Measurements from ENCODE around the gene RNF20. TPM values are rescaled to one million over a fixed set of nuclear protein-coding genes. Genes with fewer than 3 reads are reported as not detected.

The RNF20 gene
- total and polyA plus RNA-seq, 10 of the 15 experiments (the other 5 are each of a cell fraction or from before 2014, with no cell fraction given), result 7.5 to 38.9 (median 26.7) TPM

DNA sequence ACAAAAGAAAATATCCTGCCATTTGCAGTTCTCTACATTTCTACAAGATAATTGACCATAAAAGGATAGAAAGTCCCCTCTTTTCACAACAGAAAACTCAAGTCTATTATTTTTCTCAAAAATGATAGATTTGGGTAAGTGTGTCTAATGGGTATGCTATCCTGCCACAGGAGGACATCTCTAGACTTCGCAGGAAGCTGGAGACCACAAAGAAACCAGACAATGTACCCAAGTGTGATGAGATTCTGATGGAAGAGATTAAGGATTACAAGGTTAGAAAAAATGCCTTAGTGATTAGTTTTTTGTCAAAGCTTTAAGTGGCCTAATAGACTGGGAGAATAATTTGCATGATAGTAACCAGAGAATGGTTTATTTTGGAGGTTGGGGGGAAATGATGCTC is 28.1 kb downstream of the RNF20 start:
- no peak for FAIRE-seq
- H3K27me3 ChIP-seq (replicated peaks in 1 of 2; ENCODE audit: control insufficient read depth in 2 of 2, insufficient read depth in 2 of 2, low read length in 1 of 2), result no peaks in the 10 kb centered on the region
- H3K4me1 ChIP-seq (ENCODE audit: control insufficient read depth, insufficient read depth, low read length), result no peaks in the 10 kb centered on the region
- H4K20me1 ChIP-seq (ENCODE audit: control insufficient read depth, insufficient read depth), result no peaks in the 10 kb centered on the region
- in situ Hi-C loops (cut with MboI), result no loop called here
- H3K4me3 ChIP-seq, result no peak overlapping the region
- no peak overlapping the region for H3K27ac ChIP-seq (ENCODE audit: control insufficient read depth, insufficient read depth)
- H3K4me2 ChIP-seq (ENCODE audit: control insufficient read depth, insufficient read depth), result no peak overlapping the region
- no peak for DNase-seq (ENCODE audit: low read depth, low spot score)
- SMC1A ChIA-PET (ENCODE audit: uncharacterized antibody, unreplicated experiment), result no interaction called here
- intact Hi-C loops (cut with micrococcal nuclease; ENCODE audit: unreplicated experiment), result no loop called here
- no peaks in the 10 kb centered on the region for H3K79me2 ChIP-seq (ENCODE audit: control insufficient read depth, insufficient read depth, low read length)
- RAD21 ChIA-PET (ENCODE audit: unreplicated experiment), result no interaction called here
- ATAC-seq, result no peak
- H3K9ac ChIP-seq (ENCODE audit: control insufficient read depth, insufficient read depth, low read length), result no peak overlapping the region
- BruUV-seq (replicated peaks), result no TSS peak
- no peaks in the 10 kb centered on the region; the same call in 2 of the 3 replicates for H3K9me3 ChIP-seq (replicated peaks; ENCODE audit: control insufficient read depth, insufficient read depth, low read length)
- POLR2A ChIA-PET, result no interaction called here
- H2AFZ ChIP-seq (ENCODE audit: control insufficient read depth, low read depth, low read length), result no peak overlapping the region
- CTCF ChIA-PET, result interaction anchor here (1.5 kb wide), 1 partner anchor 103 kb away, joined by 7 read pairs; no protein-coding TSS in a partner anchor
- peaks cover 3 to 15% of the 10 kb centered on the region in 2 experiments for H3K36me3 ChIP-seq (ENCODE audit: control insufficient read depth in 2 of 2, insufficient read depth in 2 of 2, low read length in 1 of 2)
- TF ChIP-seq BACH1 (IDR thresholded peaks at IDR 0.05; ENCODE audit: borderline replicate concordance) (no peak), SREBF2 (IDR thresholded peaks at IDR 0.05; ENCODE audit: low read length) (no peak), IKZF2 (IDR thresholded peaks at IDR 0.05) (no peak), RCOR1 (conservative IDR thresholded peaks at IDR 0.05; ENCODE audit: low read depth, low read length) (no peak), RUNX3 (IDR thresholded peaks at IDR 0.05; ENCODE audit: low read length) (no peak), CHD4 (IDR thresholded peaks at IDR 0.05) (no peak), TAF1 (IDR thresholded peaks at IDR 0.05; ENCODE audit: borderline replicate concordance, low read depth, low read length) (no peak), YBX1 (IDR thresholded peaks at IDR 0.05) (no peak), BRCA1 (IDR thresholded peaks at IDR 0.05; ENCODE audit: low read depth, low read length) (no peak), NFIC (IDR thresholded peaks at IDR 0.05; ENCODE audit: low read depth, low read length) (no peak), POLR2A (IDR thresholded peaks at IDR 0.05; ENCODE audit: low read depth, low read length) (no peak)
- TF ChIP-seq, protein P1, sequence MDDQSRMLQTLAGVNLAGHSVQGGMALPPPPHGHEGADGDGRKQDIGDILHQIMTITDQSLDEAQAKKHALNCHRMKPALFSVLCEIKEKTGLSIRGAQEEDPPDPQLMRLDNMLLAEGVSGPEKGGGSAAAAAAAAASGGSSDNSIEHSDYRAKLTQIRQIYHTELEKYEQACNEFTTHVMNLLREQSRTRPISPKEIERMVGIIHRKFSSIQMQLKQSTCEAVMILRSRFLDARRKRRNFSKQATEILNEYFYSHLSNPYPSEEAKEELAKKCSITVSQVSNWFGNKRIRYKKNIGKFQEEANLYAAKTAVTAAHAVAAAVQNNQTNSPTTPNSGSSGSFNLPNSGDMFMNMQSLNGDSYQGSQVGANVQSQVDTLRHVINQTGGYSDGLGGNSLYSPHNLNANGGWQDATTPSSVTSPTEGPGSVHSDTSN (IDR thresholded peaks at IDR 0.05; ENCODE audit: insufficient replicate concordance, low read depth, low read length), result no peak
- WGBS (ENCODE audit: insufficient coverage, insufficient replicate concordance, low lambda C conversion rate, missing lambda C conversion rate), result 94% methylated on average over 1 of the region's 1 CpG

Measured in GM12878 (cell line).